Activated CD8-positive, alpha-beta memory T cell treated with anti-CD3 and anti-CD28 coated beads, Interleukin-2, amount 50 U/mL, for 4 hours (primary cell): ENCODE results near the gene TXNDC11.

Experiments used
- DNase-seq: peaks from one replicate; pipeline ENCODE4 v3.0.0-alpha.2; 2020

The TXNDC11 gene

GRCh38 chr16:11686713-11687380 lies 55.8 kb downstream of the TXNDC11 start:
- DNase-seq, result no peak

GRCh38 chr16:11685844-11686618 lies 56.6 kb downstream of the TXNDC11 start:
- DNase-seq, result no peak

- no peak for DNase-seq
Measured at GRCh38 chr16:11684231-11685025, 58.2 kb downstream of the TXNDC11 start.

- no peak for DNase-seq
Measured at GRCh38 chr16:11683145-11683544, 59.5 kb downstream of the TXNDC11 start.

GRCh38 chr16:11682655-11683096 lies 60.0 kb downstream of the TXNDC11 start:
- no peak for DNase-seq

- no peak for DNase-seq
Measured at GRCh38 chr16:11681976-11682654, 60.5 kb downstream of the TXNDC11 start.

GRCh38 chr16:11681556-11681955 lies 61.1 kb downstream of the TXNDC11 start:
- DNase-seq, result no peak

- no peak for DNase-seq
Measured at GRCh38 chr16:11679941-11680911, 62.4 kb downstream of the TXNDC11 start.

GRCh38 chr16:11679250-11679649 lies 63.4 kb downstream of the TXNDC11 start:
- no peak for DNase-seq

GRCh38 chr16:11677959-11678881 lies 64.4 kb downstream of the TXNDC11 start:
- no peak for DNase-seq

GRCh38 chr16:11677451-11677951 lies 65.2 kb downstream of the TXNDC11 start:
- no peak for DNase-seq

- DNase-seq, result no peak
Measured at GRCh38 chr16:11676799-11677198, 65.9 kb downstream of the TXNDC11 start.

- DNase-seq, result peak; percentile 57
Measured at GRCh38 chr16:11675561-11676511, 66.8 kb downstream of the TXNDC11 start.

GRCh38 chr16:11674818-11675560 lies 67.7 kb downstream of the TXNDC11 start:
- no peak for DNase-seq

GRCh38 chr16:11674001-11674817 lies 68.4 kb downstream of the TXNDC11 start:
- no peak for DNase-seq

- no peak for DNase-seq
Measured at GRCh38 chr16:11673091-11674000, 69.3 kb downstream of the TXNDC11 start.
